ENCODE measurements around the gene SPSB1.

- TF ChIP-seq POLR2AphosphoS5 (IDR thresholded peaks at IDR 0.05; ENCODE audit: low read depth, low read length) = no peak
- peak; percentile 32; the same call in 1 of the 2 replicates for TF ChIP-seq TAF1 (IDR thresholded peaks at IDR 0.05; ENCODE audit: borderline replicate concordance, insufficient read depth, low read length)
- TF ChIP-seq FOXP2 (optimal IDR thresholded peaks at IDR 0.05; ENCODE audit: borderline replicate concordance, extremely low read depth, extremely low read length, insufficient read depth) = no peak
- TF ChIP-seq REST (IDR thresholded peaks at IDR 0.05; ENCODE audit: insufficient read depth in 1 of 2, low read depth in 2 of 2, low read length in 2 of 2) = no peak
- TF ChIP-seq SIN3A (IDR thresholded peaks at IDR 0.05; ENCODE audit: borderline replicate concordance, insufficient read depth, low read length) = 0 out of 2 replicates have a peak, but pooled peaks have one; percentile 63
Measured at GRCh38 chr1:9302745-9303524, 10.2 kb downstream of the SPSB1 start.
